Measurements from ENCODE around the gene GAS7.
"Not testable (repeated sequence)": the region's sequence is repeated elsewhere in the genome, so short reads cannot be mapped to it uniquely, and the experiment has no call there.

The GAS7 gene

GRCh38 chr17:10060526-10060925, 137.9 kb downstream of the GAS7 start:
- peaks cover 40% of the 10 kb centered on the region for H3K4me1 ChIP-seq (ENCODE audit: control insufficient read depth, insufficient read depth, low read length)

GRCh38 chr17:10059684-10060211, 138.7 kb downstream of the GAS7 start:
- Histone ChIP-seq H3K36me3 (ENCODE audit: control insufficient read depth in 2 of 2, insufficient read depth in 2 of 2, low read length in 2 of 2) (no peaks in the 10 kb centered on the region), H3K27ac (ENCODE audit: low read length) (peak overlapping the region; percentile 46), H3K27me3 (ENCODE audit: control insufficient read depth in 1 of 2, insufficient read depth in 2 of 2, low read length in 2 of 2) (no peaks in the 10 kb centered on the region), H3K9me3 (ENCODE audit: control insufficient read depth in 2 of 2, low read length in 2 of 2) (peaks cover 0 to 3% of the 10 kb centered on the region in 2 donors), H3K9ac (ENCODE audit: low read length in 2 of 2) (no peak overlapping the region), H3K4me3 (ENCODE audit: low read length in 2 of 2) (peak overlapping the region in 1 of 2 donors; percentile 44), H3K4me1 (ENCODE audit: control insufficient read depth, insufficient read depth, low read length) (peaks cover 46% of the 10 kb centered on the region)

More at GRCh38 chr17:10060526-10060925, 137.9 kb downstream of the GAS7 start:
- no peaks in the 10 kb centered on the region for H3K36me3 ChIP-seq (ENCODE audit: control insufficient read depth in 2 of 2, insufficient read depth in 2 of 2, low read length in 2 of 2)
- no peak overlapping the region for H3K9ac ChIP-seq (ENCODE audit: low read length in 2 of 2)
- H3K4me3 ChIP-seq (ENCODE audit: low read length in 2 of 2): no peak overlapping the region
- peaks cover 0 to 6% of the 10 kb centered on the region in 2 donors for H3K9me3 ChIP-seq (ENCODE audit: control insufficient read depth in 2 of 2, low read length in 2 of 2)
- H3K27ac ChIP-seq (ENCODE audit: low read length): peak overlapping the region; percentile 46
- H3K27me3 ChIP-seq (ENCODE audit: control insufficient read depth in 1 of 2, insufficient read depth in 2 of 2, low read length in 2 of 2): no peaks in the 10 kb centered on the region

DNA sequence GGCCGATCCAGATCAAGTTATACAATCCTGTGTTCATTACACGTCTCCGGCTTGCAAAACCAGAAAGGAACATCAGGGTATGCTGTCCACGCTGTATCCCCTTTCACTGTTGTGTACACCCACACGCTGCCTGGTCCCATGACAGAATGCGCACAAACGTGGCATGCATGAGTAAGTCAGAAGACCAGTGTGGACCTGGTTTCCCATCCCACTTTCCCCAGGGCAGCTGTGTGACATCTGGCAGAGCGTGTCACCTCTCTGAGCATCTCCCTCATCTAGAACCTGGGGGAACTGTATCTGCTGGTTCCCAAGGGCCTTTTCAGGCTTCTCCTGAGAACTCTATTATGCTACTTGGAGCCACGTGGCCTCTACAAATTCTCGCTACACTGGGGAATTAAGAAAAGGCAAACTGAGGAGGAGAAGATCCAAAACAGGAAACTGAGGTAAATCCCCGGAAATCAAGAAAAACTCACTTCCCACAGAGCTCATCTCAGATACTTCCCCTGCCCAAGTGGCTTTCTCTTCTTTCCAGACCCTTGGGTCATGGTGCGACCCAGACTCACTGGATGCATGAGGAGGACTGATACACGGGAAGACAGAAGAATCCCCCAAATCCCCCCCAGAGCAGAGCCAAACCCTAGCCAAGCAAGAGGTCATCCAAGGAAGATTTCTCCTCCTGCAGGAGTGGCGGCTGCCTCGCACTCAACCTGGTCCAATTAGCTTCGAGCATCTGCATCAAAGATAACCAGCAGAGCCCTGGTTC, 139.3 kb downstream of the GAS7 start:
- Histone ChIP-seq H3K27ac (ENCODE audit: low read length) (peak overlapping the region; percentile 46), H3K27me3 (ENCODE audit: control insufficient read depth in 1 of 2, insufficient read depth in 2 of 2, low read length in 2 of 2) (no peaks in the 10 kb centered on the region), H3K36me3 (ENCODE audit: control insufficient read depth in 2 of 2, insufficient read depth in 2 of 2, low read length in 2 of 2) (no peaks in the 10 kb centered on the region), H3K4me1 (ENCODE audit: control insufficient read depth, insufficient read depth, low read length) (peaks cover 46% of the 10 kb centered on the region), H3K9ac (ENCODE audit: low read length in 2 of 2) (no peak overlapping the region), H3K9me3 (ENCODE audit: control insufficient read depth in 2 of 2, low read length in 2 of 2) (no peaks in the 10 kb centered on the region), H3K4me3 (ENCODE audit: low read length in 2 of 2) (no peak overlapping the region)

DNA sequence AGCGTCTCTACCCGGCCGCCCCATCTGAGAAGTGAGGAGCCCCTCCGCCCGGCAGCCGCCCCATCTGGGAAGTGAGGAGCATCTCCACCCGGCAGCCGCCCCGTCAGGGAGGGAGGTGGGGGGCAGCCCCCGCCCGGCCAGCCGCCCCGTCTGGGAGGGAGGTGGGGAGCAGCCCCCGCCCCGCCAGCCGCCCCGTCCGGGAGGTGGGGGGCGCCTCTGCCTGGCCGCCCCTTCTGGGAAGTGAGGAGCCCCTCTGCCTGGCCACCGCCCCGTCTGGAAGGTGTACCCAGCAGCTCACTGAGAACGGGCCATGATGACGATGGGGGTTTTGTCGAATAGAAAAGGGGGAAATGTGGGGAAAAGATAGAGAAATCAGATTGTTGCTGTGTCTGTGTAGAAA, 140.9 kb downstream of the GAS7 start:
- not testable (repeated sequence) for H3K36me3 ChIP-seq (ENCODE audit: control insufficient read depth in 2 of 2, insufficient read depth in 2 of 2, low read length in 2 of 2); H3K27ac ChIP-seq (ENCODE audit: low read length); H3K27me3 ChIP-seq (ENCODE audit: control insufficient read depth in 1 of 2, insufficient read depth in 2 of 2, low read length in 2 of 2); H3K4me3 ChIP-seq (ENCODE audit: low read length in 2 of 2); H3K9me3 ChIP-seq (ENCODE audit: control insufficient read depth in 2 of 2, low read length in 2 of 2); H3K9ac ChIP-seq (ENCODE audit: low read length in 2 of 2)
- H3K4me1 ChIP-seq (ENCODE audit: control insufficient read depth, insufficient read depth, low read length): peaks cover 38% of the 10 kb centered on the region

DNA sequence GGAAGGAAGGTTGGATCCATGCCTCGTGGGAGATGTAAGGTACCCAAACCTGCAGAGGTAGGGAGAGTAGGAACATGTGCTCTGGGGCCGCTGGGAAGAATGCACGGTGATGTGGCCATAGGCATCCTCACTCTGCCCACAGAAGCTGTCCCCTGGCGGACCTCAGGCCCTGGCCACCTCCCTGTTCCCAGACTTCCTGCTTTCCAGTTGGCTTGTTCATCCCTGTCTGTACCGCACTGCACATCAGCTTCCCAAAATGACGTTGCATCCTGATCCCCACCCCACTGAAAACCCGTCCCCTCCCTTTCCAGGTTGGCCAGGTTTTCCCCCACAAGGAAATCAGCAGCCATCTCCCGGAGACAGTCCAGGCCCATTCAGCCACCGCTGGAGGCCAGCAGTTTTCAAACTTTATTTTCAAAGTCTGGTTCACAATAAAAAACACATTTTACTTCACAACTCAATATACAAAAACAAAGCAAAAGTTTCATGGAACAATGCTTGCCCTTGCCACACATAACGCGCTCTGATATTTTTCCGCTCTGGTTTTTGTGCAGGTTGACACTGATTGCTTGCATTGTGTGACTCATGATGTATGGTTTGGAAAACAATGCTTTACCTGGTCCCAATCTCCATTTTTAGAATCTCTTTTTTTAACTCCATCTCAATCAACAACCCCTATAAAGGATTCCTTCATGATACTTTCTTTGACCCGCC, 143.0 kb downstream of the GAS7 start:
- Histone ChIP-seq H3K9me3 (ENCODE audit: control insufficient read depth in 2 of 2, low read length in 2 of 2) (no peaks in the 10 kb centered on the region), H3K27me3 (ENCODE audit: control insufficient read depth in 1 of 2, insufficient read depth in 2 of 2, low read length in 2 of 2) (no peaks in the 10 kb centered on the region), H3K27ac (ENCODE audit: low read length) (peak overlapping the region; percentile 49), H3K36me3 (ENCODE audit: control insufficient read depth in 2 of 2, insufficient read depth in 2 of 2, low read length in 2 of 2) (no peaks in the 10 kb centered on the region), H3K9ac (ENCODE audit: low read length in 2 of 2) (no peak overlapping the region), H3K4me3 (ENCODE audit: low read length in 2 of 2) (no peak overlapping the region), H3K4me1 (ENCODE audit: control insufficient read depth, insufficient read depth, low read length) (peaks cover 34% of the 10 kb centered on the region)

DNA sequence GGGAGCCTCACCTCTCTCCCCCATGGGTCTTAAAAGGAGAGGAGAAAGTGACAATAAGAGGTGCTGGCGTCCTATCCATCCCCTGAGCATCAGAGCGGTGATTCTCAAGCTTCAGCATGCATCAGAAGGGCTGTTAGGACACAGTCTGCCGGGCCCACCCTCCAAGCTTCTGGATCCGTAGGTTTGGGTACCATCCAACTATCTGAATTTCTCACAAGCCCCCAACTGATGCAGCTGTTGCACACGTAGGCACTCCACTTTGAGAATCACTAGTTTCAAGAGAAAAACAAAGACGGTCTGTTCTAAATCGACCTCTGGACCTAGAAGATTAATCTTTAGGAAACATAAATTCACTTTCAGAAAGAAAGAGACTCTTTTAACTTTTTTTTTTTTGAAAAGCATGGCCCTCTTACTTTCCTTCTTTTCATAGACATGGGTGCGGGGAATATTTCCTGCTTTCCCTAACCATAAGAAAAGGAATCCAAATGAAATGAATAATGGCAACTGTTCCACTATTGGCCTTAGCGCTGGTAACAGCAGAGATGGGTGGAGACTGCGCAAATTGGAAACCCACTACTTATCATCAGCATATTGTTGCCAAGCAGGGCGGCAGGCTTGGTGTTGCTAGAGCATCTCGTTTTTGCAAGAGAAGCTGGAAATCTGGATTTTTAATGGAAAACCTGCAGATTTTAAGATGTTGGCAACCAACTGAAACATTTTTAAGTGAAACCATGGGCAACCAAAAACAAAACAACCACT, 144.4 kb downstream of the GAS7 start:
- no peaks in the 10 kb centered on the region for H3K9me3 ChIP-seq (ENCODE audit: control insufficient read depth in 2 of 2, low read length in 2 of 2)
- H3K4me3 ChIP-seq (ENCODE audit: low read length in 2 of 2): no peak overlapping the region
- no peaks in the 10 kb centered on the region for H3K27me3 ChIP-seq (ENCODE audit: control insufficient read depth in 1 of 2, insufficient read depth in 2 of 2, low read length in 2 of 2)
- no peaks in the 10 kb centered on the region for H3K36me3 ChIP-seq (ENCODE audit: control insufficient read depth in 2 of 2, insufficient read depth in 2 of 2, low read length in 2 of 2)
- peak overlapping the region; percentile 49 for H3K27ac ChIP-seq (ENCODE audit: low read length)
- H3K4me1 ChIP-seq (ENCODE audit: control insufficient read depth, insufficient read depth, low read length): peaks cover 23% of the 10 kb centered on the region
- no peak overlapping the region for H3K9ac ChIP-seq (ENCODE audit: low read length in 2 of 2)

DNA sequence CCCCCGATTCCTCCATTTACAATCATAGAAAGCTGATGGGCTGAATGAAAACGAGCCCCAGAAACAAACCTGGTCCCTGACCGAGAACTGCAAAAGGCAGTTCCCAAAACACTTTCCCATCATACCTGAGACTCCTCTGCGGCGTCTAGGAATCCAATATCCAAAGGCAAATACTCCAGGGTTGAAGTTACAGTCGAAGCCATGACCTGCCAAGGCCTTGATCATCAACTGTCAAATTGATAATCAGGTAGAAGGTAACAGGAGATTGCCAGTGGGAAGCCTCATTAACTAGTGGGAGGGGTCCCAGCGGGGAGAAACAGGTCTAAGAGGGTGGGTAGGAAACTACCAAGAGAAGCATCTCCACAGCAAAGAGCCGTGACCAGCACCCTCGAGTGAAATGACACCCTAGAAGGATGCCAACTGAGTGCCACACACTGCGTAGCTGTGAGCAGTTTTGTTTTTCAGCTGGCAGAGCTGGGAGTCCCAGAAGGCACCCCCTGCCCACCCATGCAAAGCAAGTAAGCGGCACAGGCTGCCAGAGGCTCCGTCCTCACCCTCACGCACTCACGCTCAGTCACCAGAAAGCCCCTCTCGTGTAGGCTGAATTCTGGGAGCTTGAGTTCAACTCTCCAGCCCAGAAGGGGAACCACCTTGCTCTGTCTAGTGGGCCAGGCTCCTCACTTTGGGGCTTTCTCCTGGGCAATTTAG, 146.1 kb downstream of the GAS7 start:
- Histone ChIP-seq H3K4me1 (ENCODE audit: control insufficient read depth, insufficient read depth, low read length) (peaks cover 22% of the 10 kb centered on the region), H3K27me3 (ENCODE audit: control insufficient read depth in 1 of 2, insufficient read depth in 2 of 2, low read length in 2 of 2) (no peaks in the 10 kb centered on the region), H3K4me3 (ENCODE audit: low read length in 2 of 2) (no peak overlapping the region), H3K9me3 (ENCODE audit: control insufficient read depth in 2 of 2, low read length in 2 of 2) (peaks cover 0 to 3% of the 10 kb centered on the region in 2 donors), H3K36me3 (ENCODE audit: control insufficient read depth in 2 of 2, insufficient read depth in 2 of 2, low read length in 2 of 2) (no peaks in the 10 kb centered on the region), H3K9ac (ENCODE audit: low read length in 2 of 2) (no peak overlapping the region), H3K27ac (ENCODE audit: low read length) (no peak overlapping the region)

- no peaks in the 10 kb centered on the region for H3K36me3 ChIP-seq (ENCODE audit: control insufficient read depth in 2 of 2, insufficient read depth in 2 of 2, low read length in 2 of 2)
- H3K9ac ChIP-seq (ENCODE audit: low read length in 2 of 2): no peak overlapping the region
- H3K27me3 ChIP-seq (ENCODE audit: control insufficient read depth in 1 of 2, insufficient read depth in 2 of 2, low read length in 2 of 2): no peaks in the 10 kb centered on the region
- no peak overlapping the region for H3K27ac ChIP-seq (ENCODE audit: low read length)
- H3K4me3 ChIP-seq (ENCODE audit: low read length in 2 of 2): no peak overlapping the region
- H3K9me3 ChIP-seq (ENCODE audit: control insufficient read depth in 2 of 2, low read length in 2 of 2): peaks cover 0 to 3% of the 10 kb centered on the region in 2 donors
- peaks cover 26% of the 10 kb centered on the region for H3K4me1 ChIP-seq (ENCODE audit: control insufficient read depth, insufficient read depth, low read length)
Observed at GRCh38 chr17:10051112-10051511, 147.3 kb downstream of the GAS7 start.

DNA sequence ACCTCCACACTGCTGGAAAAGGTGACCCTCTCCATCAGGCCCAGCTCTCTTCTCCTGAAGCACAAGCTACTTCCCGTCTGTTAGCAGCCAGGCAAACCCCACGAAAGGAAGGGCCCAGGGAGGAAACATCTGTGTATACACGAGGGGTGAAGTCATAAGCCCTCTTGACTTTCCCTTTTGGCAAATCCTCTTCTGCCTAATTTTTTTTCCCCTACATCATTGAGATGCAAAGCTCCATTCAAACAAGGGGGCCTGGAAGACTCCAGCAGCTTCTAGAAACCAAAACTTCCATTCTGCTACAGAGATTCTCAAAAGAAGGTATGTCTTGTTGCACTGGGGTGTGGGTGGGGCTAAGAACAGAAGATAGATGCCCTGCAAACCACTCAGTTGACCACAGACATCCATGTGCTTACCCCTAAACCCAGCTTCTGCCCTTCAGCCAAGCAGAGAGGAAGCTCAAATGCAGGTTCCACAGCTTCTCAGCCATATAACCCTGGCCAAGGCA, 147.8 kb downstream of the GAS7 start:
- peak overlapping the region; percentile 49 for H3K27ac ChIP-seq (ENCODE audit: low read length)
- no peaks in the 10 kb centered on the region for H3K27me3 ChIP-seq (ENCODE audit: control insufficient read depth in 1 of 2, insufficient read depth in 2 of 2, low read length in 2 of 2)
- peaks cover 26% of the 10 kb centered on the region for H3K4me1 ChIP-seq (ENCODE audit: control insufficient read depth, insufficient read depth, low read length)
- H3K36me3 ChIP-seq (ENCODE audit: control insufficient read depth in 2 of 2, insufficient read depth in 2 of 2, low read length in 2 of 2): no peaks in the 10 kb centered on the region
- no peak overlapping the region for H3K4me3 ChIP-seq (ENCODE audit: low read length in 2 of 2)
- peaks cover 0 to 3% of the 10 kb centered on the region in 2 donors for H3K9me3 ChIP-seq (ENCODE audit: control insufficient read depth in 2 of 2, low read length in 2 of 2)
- H3K9ac ChIP-seq (ENCODE audit: low read length in 2 of 2): peak overlapping the region in 1 of 2 donors; percentile 36

All from stomach smooth muscle (tissue), 2 donors.